ENCODE measurements around the gene LARGE1.

GRCh38 chr22:33917744-33918406 lies 2.4 kb downstream of the LARGE1 start:
- TF ChIP-seq CTCF (IDR thresholded peaks at IDR 0.05 in 2 of 3, conservative IDR thresholded peaks at IDR 0.05 in 1 of 3; ENCODE audit: insufficient read depth in 2 of 3, low read depth in 1 of 3, low read length in 3 of 3): no peak
- no peak for TF ChIP-seq POLR2AphosphoS5 (IDR thresholded peaks at IDR 0.05; ENCODE audit: control insufficient read depth, insufficient read depth, low read depth, low read length)
- TF ChIP-seq STAT6 (CRISPR knock-in tag; IDR thresholded peaks at IDR 0.05): no peak
- TF ChIP-seq ZNF263 (CRISPR knock-in tag; IDR thresholded peaks at IDR 0.05; ENCODE audit: borderline replicate concordance): no peak
- no peak for TF ChIP-seq PBX2 (CRISPR knock-in tag; IDR thresholded peaks at IDR 0.05; ENCODE audit: low read depth)
- TF ChIP-seq PBX2 (tag; conservative IDR thresholded peaks at IDR 0.05; ENCODE audit: low read depth): no peak
- TF ChIP-seq ATF3 (IDR thresholded peaks at IDR 0.05): no peak
- no peak for TF ChIP-seq ATF3 (CRISPR knock-in tag; conservative IDR thresholded peaks at IDR 0.05)
- TF ChIP-seq FOXA1 (IDR thresholded peaks at IDR 0.05; ENCODE audit: borderline replicate concordance): no peak
- no peak for TF ChIP-seq MCM7 (IDR thresholded peaks at IDR 0.05)
- TF ChIP-seq ZNF274 (IDR thresholded peaks at IDR 0.05; ENCODE audit: borderline replicate concordance, low read depth, low read length): no peak
- no peak for TF ChIP-seq PRDM10 (IDR thresholded peaks at IDR 0.05; ENCODE audit: partially characterized antibody)
- TF ChIP-seq MBD2 (IDR thresholded peaks at IDR 0.05; ENCODE audit: borderline replicate concordance, low read depth): no peak

Measured in K562 (cell line).